HepG2 (cell line): Measurements from ENCODE around the gene TSC22D3. TPM values are rescaled to one million over a fixed set of nuclear protein-coding genes. Genes with fewer than 3 reads are reported as not detected.

Source experiments
- ATAC-seq: fragments of 200-7000 bp; cut with Tn5 transposase; 3 replicates; pipeline ENCODE4 v1.9.1; 2020; ENCODE audit warnings: mild to moderate bottlenecking, moderate library complexity
- BruUV-seq: library from RNA; stranded (reverse); fragments of 400-500 nt; replicated peaks from 2 replicates; lab custom pipeline; 2021; lab: Mats Ljungman, UMichigan
- CTCF ChIA-PET: fragments of 300-600 bp; formaldehyde crosslinking; extraction: SDS; loops from one replicate; lab custom pipeline; 2021; ENCODE audit warnings: low total read pairs, inconsistent platforms, low intra/inter-chr PET ratio; lab: Yijun Ruan, JAX
- POLR2A ChIA-PET: fragments of 350-600 bp; sonication (Branson Sonifier 250); formaldehyde crosslinking; loops from one replicate; lab custom pipeline; 2020; ENCODE audit warnings: antibody characterized with exemption, inconsistent platforms; lab: Yijun Ruan, JAX
- DNase-seq: peaks from one replicate; pipeline ENCODE4 v3.0.0-alpha.2; 2015; ENCODE audit warnings: low spot score
- FAIRE-seq: peaks from 3 replicates; lab custom pipeline; 2011; peaks lifted over from hg19 to GRCh38; lab: Jason Lieb, UNC
- H2AFZ ChIP-seq: one replicate; pipeline ENCODE4 v1.6.1; 2011; ENCODE audit warnings: low read length, inconsistent platforms
- H3K27ac ChIP-seq: fragments of 300-600 bp; 3 replicates; pipeline ENCODE4 v1.8.0; 2011; ENCODE audit warnings: mixed run types, mild to moderate bottlenecking, mixed read lengths, low read length, inconsistent platforms; ENCODE audit not compliant: insufficient read depth; ENCODE audit errors: extremely low read length
- H3K27me3 ChIP-seq, 2 experiments: fragments of 200-600 bp in 1 of 2; 2 replicates in 1 of 2; 3 replicates in 1 of 2; pipeline versions ENCODE4 v1.6.0 to v1.8.0; 2011; ENCODE audit warnings: low read length in 2 of 2, mild to moderate bottlenecking in 2 of 2, moderate library complexity in 2 of 2, inconsistent platforms in 1 of 2; ENCODE audit not compliant: insufficient read depth in 2 of 2, control insufficient read depth in 1 of 2
- H3K36me3 ChIP-seq, 2 experiments: fragments of 200-600 bp in 1 of 2; replicated peaks in 1 of 2; 2 replicates in 1 of 2; 3 replicates in 1 of 2; pipeline versions ENCODE4 v1.5.1 to v1.8.0; 2011; ENCODE audit warnings: low read length in 2 of 2, inconsistent platforms in 1 of 2; ENCODE audit not compliant: insufficient read depth in 2 of 2, control insufficient read depth in 1 of 2
- H3K4me1 ChIP-seq: 2 replicates; pipeline ENCODE4 v1.5.1; 2012; ENCODE audit warnings: low read length, inconsistent platforms; ENCODE audit not compliant: insufficient read depth
- H3K4me2 ChIP-seq: 2 replicates; pipeline ENCODE4 v1.6.0; 2011; ENCODE audit warnings: low read depth, low read length, inconsistent platforms
- H3K4me3 ChIP-seq, 3 experiments: fragments of 200-600 bp in 1 of 3; sonication (generic), shearing (Covaris generic) in 1 of 3; replicated peaks in 1 of 3; 2 replicates each; pipeline ENCODE4 v1.5.1; 2011 to 2016; ENCODE audit warnings: low read length in 3 of 3, inconsistent platforms in 2 of 3, low read depth in 2 of 3, mild to moderate bottlenecking in 2 of 3, control low read depth in 1 of 3, mixed read lengths in 1 of 3; ENCODE audit not compliant: insufficient read depth in 1 of 3
- H3K79me2 ChIP-seq: one replicate; pipeline ENCODE4 v1.6.1; 2011; ENCODE audit warnings: low read length, inconsistent platforms; ENCODE audit not compliant: insufficient read depth
- H3K9ac ChIP-seq: 2 replicates; pipeline ENCODE4 v1.6.0; 2011; ENCODE audit warnings: mild to moderate bottlenecking, low read depth, low read length, inconsistent platforms; ENCODE audit not compliant: insufficient read depth
- H3K9me3 ChIP-seq: 2 replicates; pipeline ENCODE4 v1.5.1; 2012; ENCODE audit warnings: mild to moderate bottlenecking, low read length
- H4K20me1 ChIP-seq: 2 replicates; pipeline ENCODE4 v1.6.0; 2011; ENCODE audit warnings: inconsistent platforms, mild to moderate bottlenecking, low read length, moderate library complexity; ENCODE audit not compliant: insufficient read depth
- CCDC6 ChIP-seq: sonication (generic); formaldehyde crosslinking; IDR thresholded peaks from 2 replicates; pipeline ENCODE4 v1.8.1; 2022; ENCODE audit warnings: mild to moderate bottlenecking, missing genetic modification reagents, moderate library complexity
- FLYWCH1 ChIP-seq: sonication (generic); formaldehyde crosslinking; IDR thresholded peaks from 2 replicates; pipeline ENCODE4 v1.8.1; 2023; ENCODE audit warnings: mild to moderate bottlenecking, missing genetic modification reagents
- KLF15 ChIP-seq: sonication (generic); formaldehyde crosslinking; IDR thresholded peaks from 2 replicates; pipeline ENCODE4 v1.8.1; 2023; ENCODE audit warnings: borderline replicate concordance, mild to moderate bottlenecking, inconsistent platforms, missing genetic modification reagents, mixed read lengths
- MAZ ChIP-seq, 2 experiments: sonication (generic) in 1 of 2; formaldehyde crosslinking in 1 of 2; IDR thresholded peaks; 2 replicates each; pipeline versions ENCODE4 v1.5.0 to v1.6.1; 2012 to 2020; ENCODE audit warnings: low read depth in 2 of 2, mild to moderate bottlenecking in 2 of 2, borderline replicate concordance in 1 of 2, improper control_type of control experiment in 1 of 2, low read length in 1 of 2, missing genetic modification reagents in 1 of 2, moderate library complexity in 1 of 2
- SP140L ChIP-seq: sonication (generic); formaldehyde crosslinking; IDR thresholded peaks from 2 replicates; pipeline ENCODE4 v1.4.0; 2020; ENCODE audit warnings: missing genetic modification reagents, borderline replicate concordance
- ZNF224 ChIP-seq: sonication (generic); formaldehyde crosslinking; IDR thresholded peaks from 2 replicates; pipeline ENCODE4 v1.5.0; 2020; ENCODE audit warnings: mild to moderate bottlenecking, missing genetic modification reagents
- ZNF230 ChIP-seq: sonication (generic); formaldehyde crosslinking; IDR thresholded peaks from 2 replicates; pipeline ENCODE4 v1.4.0; 2020; ENCODE audit warnings: mild to moderate bottlenecking, missing genetic modification reagents
- ZNF552 ChIP-seq: sonication (generic); formaldehyde crosslinking; IDR thresholded peaks from 2 replicates; pipeline ENCODE4 v1.9.0; 2022; ENCODE audit warnings: missing genetic modification reagents, mild to moderate bottlenecking, borderline replicate concordance
- WGBS: methylation state at CpG from one replicate; pipeline ENCODE4 v1.1.6; 2017; ENCODE audit warnings: low lambda C conversion rate; 5-methylcytosine and 5-hydroxymethylcytosine counted together
- in situ Hi-C: cut with HindIII; loops from 2 replicates; pipeline ENCODE4 v1.10.0; 2017; ENCODE audit warnings: low pct_unique_long_range_greater_than_20kb; ENCODE audit not compliant: extremely low pct_ligation_motif_present
- intact Hi-C: fragments of 100-400 bp; cut with micrococcal nuclease; formaldehyde crosslinking; loops from one replicate; pipeline ENCODE4 v1.10.0; 2022; ENCODE audit not compliant: unreplicated experiment
- polyA plus RNA-seq, 8 experiments: library from polyadenylated mRNA; depleted of rRNA in 3 of 8; stranded (reverse) in 7 of 8; unstranded in 1 of 8; fragments of >200 nt; fragmentation: Illumina TruSeq in 4 of 8; extraction: Trizol in 4 of 8; gene quantifications; 2 replicates each; pipeline versions ENCODE4 v1.2.1 to v1.2.3, GENCODE V29; 2011 to 2016; ENCODE audit warnings: low read depth in 4 of 8, missing spikeins in 1 of 8, mixed read lengths in 1 of 8; ENCODE audit not compliant: insufficient read depth in 1 of 8
- total RNA-seq, 5 experiments: library from RNA; depleted of rRNA; stranded (reverse); fragments of >200 nt; fragmentation: Illumina TruSeq; extraction: Trizol; gene quantifications; 2 replicates each; pipeline ENCODE4 v1.2.3, GENCODE V29; 2016; ENCODE audit warnings: low read depth in 1 of 5

Gene TSC22D3
- total and polyA plus RNA-seq, 2 of the 13 experiments (the other 11 are each of a cell fraction or from before 2014, with no cell fraction given) = 0.82 to 1.5 TPM

DNA sequence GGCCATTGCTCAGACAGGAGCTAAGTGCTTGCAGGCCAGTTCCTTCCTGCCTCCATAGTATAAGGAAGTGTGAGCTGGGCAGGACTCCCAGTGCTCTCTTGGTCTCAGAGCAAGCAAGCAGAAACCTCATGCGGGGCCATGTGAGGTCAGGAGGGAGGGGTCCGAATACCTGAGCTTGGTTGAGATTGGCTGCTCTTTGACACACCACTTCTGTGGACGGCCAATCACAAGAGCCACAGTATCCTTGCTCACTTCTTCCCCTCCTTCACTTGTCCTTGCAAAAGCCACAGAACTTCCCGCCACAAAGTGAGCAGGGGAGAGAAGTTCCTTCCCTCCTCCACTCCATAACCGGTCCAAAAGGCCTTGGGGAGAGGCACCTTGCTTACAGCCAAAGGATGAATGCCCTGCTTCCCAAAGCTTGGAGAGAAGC is 90.6 kb downstream of the TSC22D3 start:
- Histone ChIP-seq H3K9ac (no peak overlapping the region), H3K9me3 (no peaks in the 10 kb centered on the region), H3K4me3 (no peak overlapping the region), H3K4me2 (no peak overlapping the region), H3K79me2 (no peaks in the 10 kb centered on the region), H3K27me3 (no peaks in the 10 kb centered on the region), H3K27ac (no peak overlapping the region), H2AFZ (no peak overlapping the region), H3K4me1 (no peaks in the 10 kb centered on the region), H3K36me3 (no peaks in the 10 kb centered on the region), H4K20me1 (no peaks in the 10 kb centered on the region)
- BruUV-seq = no TSS peak
- CTCF ChIA-PET = no interaction called here
- DNase-seq (no peak), ATAC-seq (no peak), FAIRE-seq (no peak)
- no CpG with 5 or more reads among the region's 5 CpGs for WGBS
- POLR2A ChIA-PET = no interaction called here
- in situ Hi-C loops (no loop called here), intact Hi-C loops (no loop called here)
- TF ChIP-seq SP140L (CRISPR knock-in tag) (no peak), FLYWCH1 (no peak)

DNA sequence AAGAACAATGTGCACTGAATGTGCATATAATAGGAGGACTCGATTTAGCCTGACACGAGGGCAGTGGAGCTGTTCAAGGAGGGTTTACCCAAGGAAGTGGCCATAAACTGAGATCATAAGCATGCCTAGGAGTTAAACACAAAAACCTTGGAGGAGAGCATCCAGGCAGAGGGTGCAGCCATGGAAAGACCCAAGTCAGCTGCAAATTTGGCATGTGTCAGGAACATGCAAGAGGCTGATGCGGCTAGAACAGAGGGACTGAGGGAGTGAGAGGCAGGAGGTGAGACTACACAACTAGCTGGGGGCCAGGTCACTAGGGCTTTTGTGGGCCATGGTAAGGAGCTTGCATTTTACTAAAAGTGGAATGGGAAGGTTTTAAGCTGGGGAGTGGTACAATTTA is 91.7 kb downstream of the TSC22D3 start:
- no TSS peak for BruUV-seq
- no peak overlapping the region for H3K9ac ChIP-seq
- DNase-seq = no peak
- no peaks in the 10 kb centered on the region for H3K27me3 ChIP-seq
- H4K20me1 ChIP-seq = no peaks in the 10 kb centered on the region
- 75% methylated on average over 3 of the region's 3 CpGs for WGBS
- H3K79me2 ChIP-seq = no peaks in the 10 kb centered on the region
- FAIRE-seq = no peak
- no peak for ATAC-seq
- H3K4me3 ChIP-seq = no peak overlapping the region
- H3K27ac ChIP-seq = no peak overlapping the region
- no peaks in the 10 kb centered on the region for H3K4me1 ChIP-seq
- no peaks in the 10 kb centered on the region for H3K36me3 ChIP-seq
- ChIA-PET POLR2A (no interaction called here), CTCF (no interaction called here)
- no peak overlapping the region for H2AFZ ChIP-seq
- TF ChIP-seq CCDC6 (no peak), ZNF230 (CRISPR knock-in tag) (no peak), MAZ (IDR thresholded peaks at IDR 0.05; ENCODE audit: borderline replicate concordance, low read depth, low read length) (no peak), MAZ (CRISPR knock-in tag; IDR thresholded peaks at IDR 0.05; ENCODE audit: low read depth) (no peak), ZNF552 (CRISPR knock-in tag) (no peak), ZNF224 (no peak), KLF15 (CRISPR knock-in tag) (no peak)
- intact Hi-C loops = no loop called here
- in situ Hi-C loops = no loop called here
- no peaks in the 10 kb centered on the region for H3K9me3 ChIP-seq
- H3K4me2 ChIP-seq = no peak overlapping the region
